HT-29 (cell line): ENCODE measurements around the gene DNASE1. TPM values are rescaled to one million over a fixed set of nuclear protein-coding genes. Genes with fewer than 3 reads are reported as not detected.

Source experiments
- DNase-seq: peaks from one replicate; pipeline ENCODE4 v3.0.0-alpha.2; 2015; ENCODE audit warnings: low spot score
- total RNA-seq: library from RNA; depleted of rRNA; stranded (reverse); fragments of >200 nt; shearing (Covaris generic); gene quantifications from 2 replicates; pipeline ENCODE4 v1.2.3, GENCODE V29; 2014; rRNA removed

Gene DNASE1
- total RNA-seq, 1 experiment from 2014 or later, result 46.6 TPM

DNA sequence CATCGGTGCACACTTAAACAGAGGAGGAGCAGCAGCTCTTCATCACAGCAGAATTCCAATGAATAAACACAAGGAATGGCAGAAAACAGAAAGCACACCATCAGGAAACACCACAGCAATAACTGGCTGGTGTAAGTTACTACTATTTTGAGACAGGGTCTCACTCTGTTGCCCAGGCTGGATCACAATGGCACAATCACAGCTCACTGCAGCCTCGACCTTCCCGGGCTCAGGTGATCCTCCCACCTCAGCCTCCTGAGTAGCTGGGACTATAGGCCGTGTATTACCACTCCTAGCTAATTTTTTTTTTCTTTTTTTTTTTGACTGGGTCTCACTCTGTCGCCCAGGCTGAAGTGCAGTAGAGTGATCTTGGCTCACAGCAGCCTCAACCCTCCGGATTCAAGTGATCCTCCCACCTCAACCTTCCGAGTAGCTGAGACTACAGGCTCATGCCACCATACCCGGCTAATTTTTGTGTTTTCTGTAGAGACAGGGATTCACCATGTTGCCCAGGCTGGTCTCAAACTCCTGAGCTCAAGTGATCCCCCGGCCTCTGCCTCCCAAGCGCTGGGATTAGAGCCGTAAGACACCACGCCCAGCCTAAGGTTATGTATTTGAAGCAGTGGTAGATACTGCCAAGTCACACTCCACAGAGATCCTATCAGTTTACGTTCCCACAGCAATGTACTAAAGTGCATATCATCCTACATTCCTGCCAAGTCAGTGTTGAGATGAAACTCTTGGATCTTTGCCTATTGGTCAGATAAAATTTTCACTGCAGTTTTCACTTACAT, 42.1 kb downstream of the DNASE1 start:
- peak; percentile 2 for DNase-seq

DNA sequence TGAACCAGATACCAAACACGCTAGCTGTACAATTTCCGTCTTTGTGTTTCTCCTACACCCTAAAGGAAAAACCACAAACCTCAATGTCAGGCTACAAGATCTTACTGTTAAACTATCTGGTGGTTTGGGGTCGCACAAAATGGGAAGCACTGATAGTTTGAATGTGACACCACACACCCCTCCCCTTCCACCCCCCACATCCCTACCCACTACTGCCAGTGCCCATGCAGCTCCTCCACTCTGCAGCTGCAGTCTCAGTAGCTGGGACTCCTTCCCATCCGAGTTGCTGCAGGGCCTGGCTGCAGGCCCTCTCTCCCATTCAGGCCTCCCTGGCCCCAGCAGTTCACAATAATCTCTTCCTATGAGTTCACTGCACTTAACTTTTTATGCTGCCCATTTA, 44.5 kb downstream of the DNASE1 start:
- DNase-seq, result no peak

DNA sequence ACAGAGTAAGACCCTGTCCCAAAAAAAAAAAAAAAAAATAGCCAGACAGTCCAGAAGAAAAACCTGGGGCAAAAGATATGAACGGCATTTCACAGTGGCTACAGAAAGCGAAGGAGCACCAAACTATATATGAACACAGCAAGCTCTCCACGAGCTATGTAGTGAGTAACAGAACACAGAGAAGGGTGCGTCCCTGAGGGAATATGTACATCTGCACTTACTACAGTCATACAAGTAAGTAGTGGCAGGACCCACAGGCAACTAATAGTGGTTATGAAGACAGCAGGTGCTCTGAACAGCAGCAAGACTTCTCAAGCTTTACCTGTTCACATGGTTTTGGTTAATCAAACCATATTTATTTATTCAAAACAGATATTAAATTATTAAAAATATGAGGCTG, 47.0 kb downstream of the DNASE1 start:
- DNase-seq, result no peak

DNA sequence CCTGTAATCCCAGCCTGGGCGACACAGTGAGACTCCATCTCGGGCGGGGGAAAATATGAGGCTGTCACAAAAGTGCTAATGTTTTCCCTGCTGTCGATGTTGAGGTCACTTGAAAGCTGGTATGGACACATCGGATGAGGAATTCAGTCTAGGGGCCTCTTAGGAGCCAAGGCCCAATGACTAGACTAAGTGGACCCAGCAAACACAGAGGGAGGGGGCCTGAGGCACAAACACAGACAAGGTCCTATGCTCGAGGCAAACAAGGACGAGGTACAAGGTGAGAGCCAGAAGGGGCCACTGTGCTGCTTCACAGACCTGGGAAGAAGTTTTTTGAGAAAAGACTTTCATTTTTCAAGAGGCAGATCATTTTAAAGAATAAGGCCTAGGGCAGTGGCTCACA, 47.6 kb downstream of the DNASE1 start:
- DNase-seq, result no peak

DNA sequence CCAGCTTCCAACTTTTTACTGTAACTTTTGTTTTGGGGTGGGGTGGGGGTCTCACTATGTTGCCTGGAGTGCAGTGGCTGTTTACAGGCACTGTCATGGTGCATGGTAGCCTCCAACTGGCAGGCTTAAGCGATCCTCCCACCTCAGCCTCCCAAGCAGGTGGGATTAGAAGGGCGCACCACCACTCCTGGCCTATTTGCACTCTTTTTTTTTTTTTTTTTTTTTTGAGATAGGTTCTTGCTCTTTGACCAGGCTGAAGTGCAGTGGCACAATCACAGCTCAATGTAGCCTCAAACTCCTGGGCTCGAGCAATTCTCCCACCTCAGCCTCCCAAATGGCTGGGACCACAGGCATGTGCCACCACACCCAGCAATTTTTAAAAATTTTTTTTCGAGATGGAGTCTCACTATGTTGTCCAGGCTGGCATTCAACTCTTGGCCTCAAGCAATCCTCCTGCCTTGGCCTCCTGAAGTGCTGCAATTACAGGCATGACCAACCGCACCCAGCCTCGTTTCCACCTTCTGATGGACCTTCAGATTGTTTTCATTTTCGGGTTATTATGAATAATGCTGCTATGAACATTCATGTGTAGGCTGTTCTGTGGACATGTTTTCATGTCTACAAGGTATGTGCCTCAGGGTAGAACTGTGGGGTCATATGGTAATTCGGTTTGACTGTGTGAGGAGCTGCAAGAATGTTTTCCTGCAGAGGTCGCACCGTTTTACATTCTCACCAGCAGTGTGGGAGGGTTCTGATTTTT, 51.9 kb downstream of the DNASE1 start:
- DNase-seq, result no peak

Other genes starting within 250 kb of the DNASE1 start
- 0.76 and 1.2 TPM in 2 replicates for gene ZNF597, start 211.2 kb upstream of the DNASE1 start, total RNA-seq
- 19.4 and 20.3 TPM in 2 replicates for gene NAA60, start 211.0 kb upstream of the DNASE1 start, total RNA-seq
- not detected in 2 replicates for gene C16orf90, start 159.2 kb upstream of the DNASE1 start, total RNA-seq
- gene CLUAP1, start 153.7 kb upstream of the DNASE1 start, total RNA-seq, result 1.1 and 2.1 TPM in 2 replicates
- gene NLRC3, start 77.3 kb upstream of the DNASE1 start, total RNA-seq, result not detected in 2 replicates
- 6.1 and 6.4 TPM in 2 replicates for gene SLX4, start 43.1 kb upstream of the DNASE1 start, total RNA-seq
- 553 and 632 TPM in 2 replicates for gene TRAP1, start 62.8 kb downstream of the DNASE1 start, total RNA-seq
- 19.3 and 25.8 TPM in 2 replicates for gene CREBBP, start 226.0 kb downstream of the DNASE1 start, total RNA-seq